Endothelial cell of umbilical vein (primary cell): ENCODE data around the gene LAMC2. TPM values are rescaled to one million over a fixed set of nuclear protein-coding genes. Genes with fewer than 3 reads are reported as not detected.

Experiments used
- BruUV-seq: library from RNA; stranded (reverse); fragments of 400-500 nt; replicated peaks from 2 replicates; lab custom pipeline; 2021; lab: Mats Ljungman, UMichigan
- CTCF ChIA-PET: fragments of 300-600, 350-600 bp; sonication (Branson Sonifier 250); formaldehyde crosslinking; loops from one replicate; lab custom pipeline; 2021; ENCODE audit warnings: antibody characterized with exemption, inconsistent platforms; lab: Charles Lee
- POLR2A ChIA-PET: fragments of 300-600, 350-600 bp; sonication (Branson Sonifier 250); formaldehyde crosslinking; loops from one replicate; lab custom pipeline; 2021; ENCODE audit warnings: antibody characterized with exemption, inconsistent platforms; lab: Charles Lee
- DNase-seq: peaks from one replicate; pipeline ENCODE4 v3.0.0-alpha.2; 2011; ENCODE audit warnings: low read depth, low spot score
- FAIRE-seq: peaks from 2 replicates; lab custom pipeline; 2011; peaks lifted over from hg19 to GRCh38; lab: Jason Lieb, UNC
- H2AFZ ChIP-seq: 2 replicates; pipeline ENCODE4 v1.6.0; 2012; ENCODE audit warnings: low read depth, low read length, control low read depth, inconsistent platforms
- H3K27ac ChIP-seq: 2 replicates; pipeline ENCODE4 v1.5.1; 2011; ENCODE audit warnings: low read depth, mild to moderate bottlenecking, control low read depth, low read length, moderate library complexity; ENCODE audit not compliant: insufficient read depth
- H3K27me3 ChIP-seq, 2 experiments: 2 replicates each; pipeline versions ENCODE4 v1.6.0 to v1.6.1; 2011; ENCODE audit warnings: low read length in 2 of 2, mixed read lengths in 1 of 2; ENCODE audit not compliant: control insufficient read depth in 2 of 2, insufficient read depth in 2 of 2
- H3K36me3 ChIP-seq, 2 experiments: 2 replicates in 1 of 2; 3 replicates in 1 of 2; pipeline ENCODE4 v1.5.1; 2011; ENCODE audit warnings: low read length in 2 of 2, mild to moderate bottlenecking in 1 of 2, moderate library complexity in 1 of 2; ENCODE audit not compliant: control insufficient read depth in 2 of 2, insufficient read depth in 2 of 2; ENCODE audit errors: extremely low read depth in 1 of 2
- H3K4me1 ChIP-seq: 3 replicates; pipeline ENCODE4 v1.5.1; 2011; ENCODE audit warnings: mild to moderate bottlenecking, low read length; ENCODE audit not compliant: control insufficient read depth, insufficient read depth; ENCODE audit errors: extremely low read depth
- H3K4me2 ChIP-seq: 2 replicates; pipeline ENCODE4 v1.6.1; 2011; ENCODE audit warnings: low read length, control low read depth, mixed read lengths; ENCODE audit not compliant: insufficient read depth
- H3K4me3 ChIP-seq, 3 experiments: fragments of 200-600 bp in 1 of 3; sonication (generic), shearing (Covaris generic) in 1 of 3; replicated peaks in 1 of 3; 2 replicates each; pipeline ENCODE4 v1.5.1; 2011 to 2016; ENCODE audit warnings: control low read depth in 3 of 3, low read length in 3 of 3, mild to moderate bottlenecking in 2 of 3, inconsistent platforms in 1 of 3, low read depth in 1 of 3, moderate library complexity in 1 of 3; ENCODE audit not compliant: insufficient read depth in 1 of 3
- H3K79me2 ChIP-seq: 2 replicates; pipeline ENCODE4 v1.6.0; 2012; ENCODE audit warnings: low read length, inconsistent platforms; ENCODE audit not compliant: control insufficient read depth, insufficient read depth
- H3K9ac ChIP-seq: replicated peaks from 2 replicates; pipeline ENCODE3; 2011; ENCODE audit warnings: low read length, control low read depth; ENCODE audit not compliant: insufficient read depth; ENCODE audit errors: extremely low read depth
- H3K9me1 ChIP-seq: replicated peaks from 3 replicates; pipeline ENCODE4 v1.6.0; 2011; ENCODE audit warnings: mild to moderate bottlenecking, low read length; ENCODE audit not compliant: control insufficient read depth, insufficient read depth; ENCODE audit errors: extremely low read depth
- H3K9me3 ChIP-seq: replicated peaks from 2 replicates; pipeline ENCODE4 v1.5.1; 2012; ENCODE audit warnings: low read length, inconsistent platforms; ENCODE audit not compliant: control insufficient read depth, insufficient read depth
- H4K20me1 ChIP-seq: replicated peaks from 2 replicates; pipeline ENCODE3; 2011; ENCODE audit warnings: mild to moderate bottlenecking, low read length; ENCODE audit not compliant: control insufficient read depth, insufficient read depth; ENCODE audit errors: extremely low read depth
- EZH2 ChIP-seq: IDR thresholded peaks from 2 replicates; pipeline ENCODE4 v1.6.1; 2012; ENCODE audit warnings: borderline replicate concordance, low read depth, mild to moderate bottlenecking, moderate library complexity, low read length, inconsistent platforms; ENCODE audit not compliant: severe bottlenecking
- FOS ChIP-seq: IDR thresholded peaks from 2 replicates; pipeline ENCODE4 v1.6.1; 2011; ENCODE audit warnings: mild to moderate bottlenecking, low read length, moderate library complexity, borderline replicate concordance; ENCODE audit not compliant: insufficient read depth
- GATA2 ChIP-seq: IDR thresholded peaks from 2 replicates; pipeline ENCODE4 v1.7.0; 2011; ENCODE audit warnings: low read depth, mild to moderate bottlenecking, moderate library complexity, mixed read lengths, low read length; ENCODE audit not compliant: insufficient read length, insufficient read depth
- JUN ChIP-seq: IDR thresholded peaks from 2 replicates; pipeline ENCODE4 v1.6.1; 2011; ENCODE audit warnings: borderline replicate concordance, low read depth; ENCODE audit not compliant: insufficient read length, insufficient read depth
- MAX ChIP-seq: IDR thresholded peaks from 2 replicates; pipeline ENCODE4 v1.6.1; 2011; ENCODE audit not compliant: insufficient read depth, insufficient read length
- MYC ChIP-seq: IDR thresholded peaks from one replicate; pipeline ENCODE4 v1.6.1; 2011; ENCODE audit warnings: mild to moderate bottlenecking, low read depth, low read length
- POLR2A ChIP-seq: IDR thresholded peaks from 2 replicates; pipeline ENCODE4 v1.6.1; 2012; ENCODE audit warnings: low read depth, mild to moderate bottlenecking, control low read depth, low read length
- POLR2AphosphoS5 ChIP-seq: IDR thresholded peaks from 2 replicates; pipeline ENCODE4 v1.6.1; 2012; ENCODE audit warnings: low read depth, mild to moderate bottlenecking, control low read depth, low read length, moderate library complexity; ENCODE audit not compliant: insufficient read depth
- dilution Hi-C: fragments of 300-500 bp; cut with MboI; formaldehyde crosslinking; loops from one replicate; pipeline ENCODE4 v1.15.0; 2019; ENCODE audit warnings: low sequenced_read_pairs; ENCODE audit not compliant: extremely low pct_ligation_motif_present
- intact Hi-C: fragments of 100-400 bp; cut with micrococcal nuclease; formaldehyde crosslinking; loops from one replicate; pipeline ENCODE4 v1.10.0; 2022
- polyA plus RNA-seq, 4 experiments: library from polyadenylated mRNA; depleted of rRNA in 3 of 4; stranded (reverse) in 3 of 4; unstranded in 1 of 4; fragments of >200 nt; gene quantifications; 2 replicates each; pipeline versions ENCODE4 v1.2.1 to v1.2.3, GENCODE V29; 2011 to 2012; ENCODE audit warnings: missing spikeins in 1 of 4
- total RNA-seq: library from RNA; stranded (reverse); gene quantifications from 2 replicates; pipeline ENCODE4 v1.2.3, GENCODE V29; 2021
- TF ChIP-seq, protein P1 (sequence below), 2 donors: IDR thresholded peaks; 1 replicate in 1 of 2; 2 replicates in 1 of 2; pipeline ENCODE4 v1.5.1; 2011; ENCODE audit warnings: low read length in 2 of 2, mild to moderate bottlenecking in 2 of 2, moderate library complexity in 2 of 2, control low read depth in 1 of 2, inconsistent platforms in 1 of 2, low read depth in 1 of 2; ENCODE audit not compliant: insufficient read depth in 1 of 2; ENCODE audit errors: extremely low read depth in 1 of 2

LAMC2 gene
- total and polyA plus RNA-seq, 2 donors (not counting 3 experiments of a cell fraction or from before 2014, with no cell fraction given), result 0.23 to 0.82 TPM

GRCh38 chr1:183215076-183215720, 29.1 kb downstream of the LAMC2 start:
- peaks cover 4% of the 10 kb centered on the region for H3K4me1 ChIP-seq
- H3K4me3 ChIP-seq, result no peak overlapping the region
- H3K79me2 ChIP-seq, result no peaks in the 10 kb centered on the region
- FAIRE-seq, result no peak
- H3K27me3 ChIP-seq, result peaks cover 0 to 5% of the 10 kb centered on the region in 2 experiments
- no peak overlapping the region for H3K4me2 ChIP-seq
- ChIA-PET CTCF (interaction anchor here (1.0 to 1.7 kb wide), 3 partner anchors 11 to 252 kb away, joined by 3 to 4 read pairs (median 3); no protein-coding TSS in a partner anchor), POLR2A (no interaction called here)
- no peaks in the 10 kb centered on the region for H4K20me1 ChIP-seq
- H3K36me3 ChIP-seq, result no peaks in the 10 kb centered on the region
- dilution Hi-C loops, result no loop called here
- H2AFZ ChIP-seq, result no peak overlapping the region
- H3K9me3 ChIP-seq, result no peaks in the 10 kb centered on the region
- no peaks in the 10 kb centered on the region for H3K9me1 ChIP-seq
- BruUV-seq, result no TSS peak
- no peak overlapping the region for H3K9ac ChIP-seq
- no peak for TF ChIP-seq GATA2
- no peak for TF ChIP-seq EZH2
- TF ChIP-seq MAX, result no peak
- TF ChIP-seq POLR2A, result no peak
- TF ChIP-seq FOS, result no peak
- TF ChIP-seq, protein P1, sequence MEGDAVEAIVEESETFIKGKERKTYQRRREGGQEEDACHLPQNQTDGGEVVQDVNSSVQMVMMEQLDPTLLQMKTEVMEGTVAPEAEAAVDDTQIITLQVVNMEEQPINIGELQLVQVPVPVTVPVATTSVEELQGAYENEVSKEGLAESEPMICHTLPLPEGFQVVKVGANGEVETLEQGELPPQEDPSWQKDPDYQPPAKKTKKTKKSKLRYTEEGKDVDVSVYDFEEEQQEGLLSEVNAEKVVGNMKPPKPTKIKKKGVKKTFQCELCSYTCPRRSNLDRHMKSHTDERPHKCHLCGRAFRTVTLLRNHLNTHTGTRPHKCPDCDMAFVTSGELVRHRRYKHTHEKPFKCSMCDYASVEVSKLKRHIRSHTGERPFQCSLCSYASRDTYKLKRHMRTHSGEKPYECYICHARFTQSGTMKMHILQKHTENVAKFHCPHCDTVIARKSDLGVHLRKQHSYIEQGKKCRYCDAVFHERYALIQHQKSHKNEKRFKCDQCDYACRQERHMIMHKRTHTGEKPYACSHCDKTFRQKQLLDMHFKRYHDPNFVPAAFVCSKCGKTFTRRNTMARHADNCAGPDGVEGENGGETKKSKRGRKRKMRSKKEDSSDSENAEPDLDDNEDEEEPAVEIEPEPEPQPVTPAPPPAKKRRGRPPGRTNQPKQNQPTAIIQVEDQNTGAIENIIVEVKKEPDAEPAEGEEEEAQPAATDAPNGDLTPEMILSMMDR (IDR thresholded peaks at IDR 0.05; ENCODE audit: extremely low read depth in 1 of 2, insufficient read depth in 1 of 2, low read depth in 1 of 2, low read length in 2 of 2), result no peak
- no peak for TF ChIP-seq MYC
- no peak for TF ChIP-seq POLR2AphosphoS5
- no peak for TF ChIP-seq JUN
- DNase-seq, result no peak
- intact Hi-C loops, result no loop called here
- H3K27ac ChIP-seq, result no peak overlapping the region
